ENCODE measurements around the gene FKBP1C. TPM values are rescaled to one million over a fixed set of nuclear protein-coding genes. Genes with fewer than 3 reads are reported as not detected.

FKBP1C gene
- 1.8 to 2.3 TPM (median 2.2 TPM) in 5 replicates for total RNA-seq (2022; extraction: Qiagen RNA extraction)

DNA sequence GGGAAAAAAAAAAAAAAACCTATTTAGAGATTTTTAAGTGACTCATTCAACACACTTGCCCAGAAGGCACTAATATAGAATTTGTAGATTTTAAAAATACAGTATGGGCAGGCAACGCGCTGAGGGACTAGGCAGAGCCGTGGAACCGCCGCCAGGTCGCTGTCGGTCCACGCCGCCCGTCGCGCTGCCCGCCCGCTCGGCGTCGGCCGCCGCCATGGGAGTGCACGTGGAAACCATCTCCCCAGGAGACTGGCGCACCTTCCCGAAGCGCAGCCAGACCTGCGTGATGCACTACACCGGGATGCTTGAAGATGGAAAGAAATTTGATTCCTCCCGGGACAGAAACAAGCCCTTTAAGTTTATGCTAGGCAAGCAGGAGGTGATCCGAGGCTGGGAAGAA lies at the start of gene FKBP1C:
Gene FKBP1C, plus strand, starts transcription at position 127 of the 400 bp plus-strand sequence.

Other genes starting within 250 kb of the FKBP1C start
- 2.6 to 3.7 TPM (median 3.3 TPM) in 5 replicates for gene LGSN, start 108.5 kb downstream of the FKBP1C start, total RNA-seq (2022; extraction: Qiagen RNA extraction)

Data from A549 treated with CORT108297 at 1 μM for 4 hours (cell line).